OCI-LY3 (cell line): ENCODE results near the gene SPINT3.

Experiments
- H2AFZ ChIP-seq: fragments of 200-600, 300-600 bp; shearing (Covaris generic); 2 replicates; pipeline ENCODE4 v1.6.0; 2014; ENCODE audit warnings: antibody characterized with exemption, low read depth, low read length
- H3K27ac ChIP-seq: fragments of 200-600, 300-600 bp; sonication (generic); 2 replicates; pipeline ENCODE4 v1.5.1; 2014; ENCODE audit warnings: mild to moderate bottlenecking, low read length, moderate library complexity, mixed read lengths
- H3K27me3 ChIP-seq: fragments of 200-600, 300-600 bp; sonication (generic); 2 replicates; pipeline ENCODE4 v1.6.1; 2014; ENCODE audit warnings: low read depth, low read length, mixed read lengths
- H3K36me3 ChIP-seq: fragments of 200-600, 300-600 bp; sonication (generic); replicated peaks from 2 replicates; pipeline ENCODE3; 2014; ENCODE audit warnings: low read depth, low read length, mixed read lengths
- H3K4me1 ChIP-seq: fragments of 300-600, 200-600 bp; sonication (generic); 2 replicates; pipeline ENCODE4 v1.6.1; 2014; ENCODE audit warnings: low read length, mixed read lengths
- H3K4me2 ChIP-seq: fragments of 200-600, 300-600 bp; sonication (generic); 2 replicates; pipeline ENCODE4 v1.6.1; 2014; ENCODE audit warnings: low read length, mixed read lengths
- H3K4me3 ChIP-seq: fragments of 300-600, 200-600 bp; sonication (generic); 2 replicates; pipeline ENCODE4 v1.5.1; 2014; ENCODE audit warnings: antibody characterized with exemption, mild to moderate bottlenecking, low read length, moderate library complexity
- H3K79me2 ChIP-seq: fragments of 300-600, 200-600 bp; shearing (Covaris generic); 2 replicates; pipeline ENCODE4 v1.6.1; 2014; ENCODE audit warnings: mild to moderate bottlenecking, low read length, mixed read lengths
- H3K9ac ChIP-seq: fragments of 300-600, 200-600 bp; shearing (Covaris generic); 2 replicates; pipeline ENCODE4 v1.6.0; 2014; ENCODE audit warnings: mild to moderate bottlenecking, low read length, moderate library complexity
- H3K9me3 ChIP-seq: fragments of 200-600, 300-600 bp; shearing (Covaris generic); 2 replicates; pipeline ENCODE4 v1.6.1; 2014; ENCODE audit warnings: low read length, mixed read lengths; ENCODE audit not compliant: insufficient read depth
- H4K20me1 ChIP-seq: fragments of 200-600, 300-600 bp; sonication (generic); 2 replicates; pipeline ENCODE4 v1.6.1; 2016; ENCODE audit warnings: low read length, mixed read lengths; ENCODE audit not compliant: insufficient read depth
- EZH2phosphoT487 ChIP-seq: fragments of 200-600 bp; shearing (Covaris generic); IDR thresholded peaks from 2 replicates; pipeline ENCODE4 v1.6.1; 2018; ENCODE audit warnings: antibody characterized with exemption, mixed run types, low read depth
- TF ChIP-seq, protein P1 (sequence below): fragments of 200-600, 300-600 bp; sonication (generic); IDR thresholded peaks from 2 replicates; pipeline ENCODE4 v1.5.1; 2014; ENCODE audit warnings: antibody characterized with exemption, low read length, low read depth

Gene SPINT3

DNA sequence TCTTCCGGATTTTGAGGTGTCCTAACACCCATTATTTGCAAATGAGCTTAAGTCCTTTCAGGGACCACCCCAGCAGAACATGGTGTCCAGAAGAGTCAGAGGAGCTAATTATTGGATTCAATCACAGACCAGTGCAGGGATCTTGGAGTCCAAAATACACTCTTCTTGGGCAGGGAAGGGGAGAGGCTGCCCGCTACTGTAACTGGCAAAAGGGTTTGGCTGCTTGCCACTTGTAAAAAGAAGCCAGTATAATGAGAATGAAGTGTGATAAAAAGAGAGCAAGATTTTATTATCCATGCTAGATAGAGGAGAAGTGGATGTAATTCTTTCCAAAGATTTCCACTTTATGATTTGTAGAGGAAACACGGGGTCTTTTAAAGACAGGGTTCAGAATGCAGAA, 19.3 kb downstream of the SPINT3 start:
- no peak overlapping the region for H3K9ac ChIP-seq
- no peaks in the 10 kb centered on the region for H4K20me1 ChIP-seq
- H3K27ac ChIP-seq = no peak overlapping the region
- no peak overlapping the region for H3K4me2 ChIP-seq
- H3K9me3 ChIP-seq = no peaks in the 10 kb centered on the region
- no peaks in the 10 kb centered on the region for H3K36me3 ChIP-seq
- H2AFZ ChIP-seq = no peak overlapping the region
- peaks cover 74% of the 10 kb centered on the region for H3K27me3 ChIP-seq
- no peak for TF ChIP-seq EZH2phosphoT487
- TF ChIP-seq, protein P1, sequence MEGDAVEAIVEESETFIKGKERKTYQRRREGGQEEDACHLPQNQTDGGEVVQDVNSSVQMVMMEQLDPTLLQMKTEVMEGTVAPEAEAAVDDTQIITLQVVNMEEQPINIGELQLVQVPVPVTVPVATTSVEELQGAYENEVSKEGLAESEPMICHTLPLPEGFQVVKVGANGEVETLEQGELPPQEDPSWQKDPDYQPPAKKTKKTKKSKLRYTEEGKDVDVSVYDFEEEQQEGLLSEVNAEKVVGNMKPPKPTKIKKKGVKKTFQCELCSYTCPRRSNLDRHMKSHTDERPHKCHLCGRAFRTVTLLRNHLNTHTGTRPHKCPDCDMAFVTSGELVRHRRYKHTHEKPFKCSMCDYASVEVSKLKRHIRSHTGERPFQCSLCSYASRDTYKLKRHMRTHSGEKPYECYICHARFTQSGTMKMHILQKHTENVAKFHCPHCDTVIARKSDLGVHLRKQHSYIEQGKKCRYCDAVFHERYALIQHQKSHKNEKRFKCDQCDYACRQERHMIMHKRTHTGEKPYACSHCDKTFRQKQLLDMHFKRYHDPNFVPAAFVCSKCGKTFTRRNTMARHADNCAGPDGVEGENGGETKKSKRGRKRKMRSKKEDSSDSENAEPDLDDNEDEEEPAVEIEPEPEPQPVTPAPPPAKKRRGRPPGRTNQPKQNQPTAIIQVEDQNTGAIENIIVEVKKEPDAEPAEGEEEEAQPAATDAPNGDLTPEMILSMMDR = no peak
- no peak overlapping the region for H3K4me3 ChIP-seq
- no peaks in the 10 kb centered on the region for H3K4me1 ChIP-seq
- H3K79me2 ChIP-seq = no peaks in the 10 kb centered on the region

DNA sequence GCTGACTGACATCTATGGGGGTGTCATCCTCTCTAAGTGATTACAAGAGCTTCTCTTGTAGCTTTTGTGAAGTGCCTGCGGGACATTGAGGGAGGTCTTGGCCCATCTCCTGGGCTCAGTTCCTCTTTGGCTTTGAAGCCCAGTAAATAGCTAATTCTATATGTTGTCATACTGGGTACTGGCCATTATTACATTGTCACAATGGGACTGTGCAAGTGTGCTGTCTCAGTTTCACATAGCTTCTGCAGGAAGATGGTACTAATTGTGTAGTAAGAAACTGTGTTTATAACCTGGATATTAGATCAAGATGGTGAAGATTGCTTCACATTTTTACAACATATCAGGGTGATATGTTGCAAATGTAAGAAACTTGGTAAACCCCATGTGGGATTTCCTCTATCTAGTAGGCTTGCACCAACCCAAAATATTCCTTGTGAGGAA, 19.9 kb downstream of the SPINT3 start:
- Histone ChIP-seq H3K36me3 (no peaks in the 10 kb centered on the region), H3K4me3 (no peak overlapping the region), H2AFZ (no peak overlapping the region), H3K27me3 (peaks cover 74% of the 10 kb centered on the region), H3K79me2 (no peaks in the 10 kb centered on the region), H3K9ac (no peak overlapping the region), H3K4me2 (no peak overlapping the region), H4K20me1 (no peaks in the 10 kb centered on the region), H3K27ac (no peak overlapping the region), H3K4me1 (no peaks in the 10 kb centered on the region), H3K9me3 (no peaks in the 10 kb centered on the region)
- TF ChIP-seq EZH2phosphoT487 = no peak
- TF ChIP-seq, protein P1 = no peak

DNA sequence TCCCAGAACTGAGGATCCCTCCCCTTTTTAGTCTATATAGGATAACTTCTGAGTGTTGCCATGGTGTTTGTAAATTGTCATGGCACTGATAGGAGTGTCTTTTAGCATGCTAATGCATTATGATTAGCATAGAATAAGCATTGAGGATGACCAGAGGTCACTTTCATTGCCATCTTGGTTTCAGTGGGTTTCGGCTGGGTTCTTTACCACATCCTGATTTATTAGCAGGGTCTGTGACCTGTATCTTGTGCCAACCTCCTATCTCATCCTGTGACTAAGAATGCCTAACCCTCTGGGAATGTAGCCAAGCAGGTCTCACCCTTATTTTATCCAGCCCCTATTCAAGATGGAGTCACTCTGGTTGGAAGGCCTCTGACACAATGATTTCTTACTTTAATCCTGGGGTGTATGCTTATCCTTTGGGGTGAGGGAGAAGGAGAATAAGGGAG, 26.3 kb downstream of the SPINT3 start:
- no peak overlapping the region for H3K27ac ChIP-seq
- H3K4me2 ChIP-seq = no peak overlapping the region
- TF ChIP-seq, protein P1 = no peak
- no peak for TF ChIP-seq EZH2phosphoT487
- H3K4me3 ChIP-seq = no peak overlapping the region
- no peaks in the 10 kb centered on the region for H3K79me2 ChIP-seq
- peaks cover 68% of the 10 kb centered on the region for H3K27me3 ChIP-seq
- H3K9ac ChIP-seq = no peak overlapping the region
- H3K9me3 ChIP-seq = no peaks in the 10 kb centered on the region
- no peaks in the 10 kb centered on the region for H4K20me1 ChIP-seq
- no peaks in the 10 kb centered on the region for H3K36me3 ChIP-seq
- no peaks in the 10 kb centered on the region for H3K4me1 ChIP-seq
- H2AFZ ChIP-seq = no peak overlapping the region

- Histone ChIP-seq H3K4me2 (no peak overlapping the region), H3K9ac (no peak overlapping the region), H3K4me3 (no peak overlapping the region), H3K27ac (no peak overlapping the region), H3K4me1 (no peaks in the 10 kb centered on the region), H3K9me3 (no peaks in the 10 kb centered on the region), H4K20me1 (no peaks in the 10 kb centered on the region), H2AFZ (no peak overlapping the region), H3K27me3 (peaks cover 77% of the 10 kb centered on the region), H3K79me2 (no peaks in the 10 kb centered on the region), H3K36me3 (no peaks in the 10 kb centered on the region)
- TF ChIP-seq EZH2phosphoT487 = no peak
- TF ChIP-seq, protein P1 = peak; percentile 54
Measured at GRCh38 chr20:45487231-45487635, 28.2 kb downstream of the SPINT3 start.
